H9 (cell line): ENCODE measurements around the gene INSIG1. TPM values are rescaled to one million over a fixed set of nuclear protein-coding genes. Genes with fewer than 3 reads are reported as not detected.

Experiments
- DNase-seq: peaks from one replicate; pipeline ENCODE4 v3.0.0-alpha.2; 2017
- H2AFZ ChIP-seq: one replicate; pipeline ENCODE4 v1.6.1; 2013; ENCODE audit warnings: mild to moderate bottlenecking, low read length, control low read depth, moderate library complexity
- H2AK5ac ChIP-seq: 2 replicates; pipeline ENCODE4 v1.6.1; 2013; ENCODE audit warnings: low read length, control low read depth, mixed read lengths; ENCODE audit not compliant: insufficient read length
- H2BK120ac ChIP-seq: one replicate; pipeline ENCODE4 v1.6.1; 2013; ENCODE audit warnings: low read depth, mild to moderate bottlenecking, low read length, control low read depth, inconsistent platforms; ENCODE audit not compliant: poor library complexity, severe bottlenecking
- H2BK12ac ChIP-seq: 2 replicates; pipeline ENCODE4 v1.6.1; 2013; ENCODE audit warnings: low read length, control low read depth, mixed read lengths, low read depth; ENCODE audit not compliant: insufficient read length
- H2BK15ac ChIP-seq: 2 replicates; pipeline ENCODE4 v1.6.1; 2013; ENCODE audit warnings: low read depth, low read length, control low read depth
- H2BK20ac ChIP-seq: one replicate; pipeline ENCODE4 v1.6.1; 2013; ENCODE audit warnings: low read depth, mild to moderate bottlenecking, low read length, control low read depth, inconsistent platforms; ENCODE audit not compliant: poor library complexity, severe bottlenecking
- H2BK5ac ChIP-seq: 2 replicates; pipeline ENCODE4 v1.6.1; 2013; ENCODE audit warnings: low read length, control low read depth, mixed read lengths; ENCODE audit not compliant: insufficient read length
- H3K14ac ChIP-seq: 2 replicates; pipeline ENCODE4 v1.6.1; 2013; ENCODE audit warnings: low read length, control low read depth; ENCODE audit not compliant: insufficient read depth
- H3K18ac ChIP-seq: 2 replicates; pipeline ENCODE4 v1.6.1; 2013; ENCODE audit warnings: low read depth, mild to moderate bottlenecking, mixed read lengths, low read length, control low read depth; ENCODE audit not compliant: insufficient read length
- H3K23ac ChIP-seq: 2 replicates; pipeline ENCODE4 v1.6.1; 2013; ENCODE audit warnings: low read length, control low read depth, mixed read lengths, low read depth; ENCODE audit not compliant: insufficient read length
- H3K23me2 ChIP-seq: 2 replicates; pipeline ENCODE4 v1.6.1; 2013; ENCODE audit warnings: low read depth, mild to moderate bottlenecking, mixed read lengths, low read length, control low read depth; ENCODE audit not compliant: insufficient read length, poor library complexity, severe bottlenecking
- H3K27ac ChIP-seq: 2 replicates; pipeline ENCODE4 v1.5.1; 2013; ENCODE audit warnings: low read length, control low read depth, mixed read lengths, low read depth; ENCODE audit not compliant: insufficient read length
- H3K27me3 ChIP-seq: 2 replicates; pipeline ENCODE4 v1.6.1; 2013; ENCODE audit warnings: low read length, control low read depth, inconsistent platforms; ENCODE audit not compliant: insufficient read depth
- H3K4ac ChIP-seq: 2 replicates; pipeline ENCODE4 v1.6.1; 2013; ENCODE audit warnings: low read depth, mild to moderate bottlenecking, control low read depth, inconsistent platforms, low read length, moderate library complexity
- H3K4me1 ChIP-seq: 2 replicates; pipeline ENCODE4 v1.6.1; 2013; ENCODE audit warnings: low read length, control low read depth, inconsistent platforms; ENCODE audit not compliant: insufficient read depth
- H3K4me2 ChIP-seq: 2 replicates; pipeline ENCODE4 v1.6.1; 2013; ENCODE audit warnings: low read length, control low read depth, mixed read lengths; ENCODE audit not compliant: insufficient read length, insufficient read depth
- H3K56ac ChIP-seq: 2 replicates; pipeline ENCODE4 v1.6.1; 2013; ENCODE audit warnings: low read depth, mild to moderate bottlenecking, mixed read lengths, low read length, control low read depth; ENCODE audit not compliant: insufficient read length
- H3K79me1 ChIP-seq: 2 replicates; pipeline ENCODE4 v1.6.1; 2013; ENCODE audit warnings: low read depth, mild to moderate bottlenecking, moderate library complexity, low read length, control low read depth, inconsistent platforms; ENCODE audit not compliant: insufficient read depth, poor library complexity, severe bottlenecking
- H3K79me2 ChIP-seq: 2 replicates; pipeline ENCODE4 v1.6.1; 2013; ENCODE audit warnings: low read length, control low read depth, inconsistent platforms; ENCODE audit not compliant: insufficient read depth
- H3K9ac ChIP-seq: 2 replicates; pipeline ENCODE4 v1.6.1; 2013; ENCODE audit warnings: low read length, control low read depth, mixed read lengths; ENCODE audit not compliant: insufficient read length; ENCODE audit errors: extremely low read depth
- H3K9me3 ChIP-seq: one replicate; pipeline ENCODE4 v1.6.1; 2013; ENCODE audit warnings: low read depth, low read length, inconsistent platforms; ENCODE audit not compliant: control insufficient read depth
- H3T11ph ChIP-seq: one replicate; pipeline ENCODE4 v1.6.1; 2013; ENCODE audit warnings: mild to moderate bottlenecking, low read length, control low read depth, inconsistent platforms
- H4K20me1 ChIP-seq: one replicate; pipeline ENCODE4 v1.6.1; 2013; ENCODE audit not compliant: control insufficient read depth, insufficient read length, insufficient read depth
- H4K5ac ChIP-seq: 2 replicates; pipeline ENCODE4 v1.6.1; 2013; ENCODE audit warnings: low read depth, mild to moderate bottlenecking, mixed read lengths, low read length, control low read depth; ENCODE audit not compliant: insufficient read length
- H4K8ac ChIP-seq: replicated peaks from 2 replicates; pipeline ENCODE4 v1.6.1; 2013; ENCODE audit warnings: low read length, control low read depth, mixed read lengths, low read depth; ENCODE audit not compliant: insufficient read length
- H4K91ac ChIP-seq: 2 replicates; pipeline ENCODE4 v1.6.1; 2013; ENCODE audit warnings: low read depth, mild to moderate bottlenecking, moderate library complexity, mixed read lengths, low read length, control low read depth; ENCODE audit not compliant: insufficient read length
- H3K27ac Mint-ChIP-seq, 3 experiments: 2 replicates in 2 of 3; 3 replicates in 1 of 3; pipeline ENCODE4 v1.8.0; 2020 to 2021; ENCODE audit warnings: mixed read lengths in 3 of 3, mild to moderate bottlenecking in 1 of 3, moderate library complexity in 1 of 3
- H3K27me3 Mint-ChIP-seq: 2 replicates; pipeline ENCODE4 v1.8.0; 2021; ENCODE audit warnings: low read depth, mild to moderate bottlenecking, moderate library complexity, mixed read lengths
- H3K36me3 Mint-ChIP-seq, 3 experiments: 2 replicates in 2 of 3; 3 replicates in 1 of 3; pipeline ENCODE4 v1.8.0; 2020 to 2021; ENCODE audit warnings: low read depth in 3 of 3, mixed read lengths in 3 of 3; ENCODE audit not compliant: insufficient read depth in 1 of 3
- H3K4me1 Mint-ChIP-seq, 2 experiments: 2 replicates each; pipeline ENCODE4 v1.8.0; 2020; ENCODE audit warnings: mixed read lengths in 2 of 2
- H3K4me3 Mint-ChIP-seq, 2 experiments: 2 replicates in 1 of 2; 3 replicates in 1 of 2; pipeline ENCODE4 v1.8.0; 2020 to 2021; ENCODE audit warnings: mild to moderate bottlenecking in 2 of 2, mixed read lengths in 2 of 2, moderate library complexity in 1 of 2
- H3K9me3 Mint-ChIP-seq, 2 experiments: 2 replicates in 1 of 2; 3 replicates in 1 of 2; pipeline ENCODE4 v1.8.0; 2020; ENCODE audit warnings: mild to moderate bottlenecking in 2 of 2, mixed read lengths in 2 of 2, moderate library complexity in 1 of 2
- CTCF ChIP-seq: fragments of 200-600 bp; sonication (generic); conservative IDR thresholded peaks from 3 replicates; pipeline ENCODE4 v1.8.0; 2021; ENCODE audit warnings: antibody characterized with exemption, mild to moderate bottlenecking
- WGBS: extraction: QIAGEN DNeasy Blood & Tissue Kit; methylation state at CpG from one replicate; pipeline ENCODE4 v1.1.7; 2013; ENCODE audit warnings: missing lambda C conversion rate, low lambda C conversion rate, mixed read lengths; ENCODE audit not compliant: insufficient read length; ENCODE audit errors: extremely low coverage; 5-methylcytosine and 5-hydroxymethylcytosine counted together
- total RNA-seq: library from RNA; stranded (reverse); gene quantifications from 2 replicates; pipeline ENCODE4 v1.2.1, GENCODE V29; 2021

The INSIG1 gene
- total RNA-seq, 1 experiment from 2014 or later: 23.3 TPM

GRCh38 chr7:155255071-155255470, 42.6 kb upstream of the INSIG1 start:
- H4K8ac ChIP-seq: no peak overlapping the region
- no peaks in the 10 kb centered on the region for H3K4me1 Mint-ChIP-seq
- no peak overlapping the region for H3K14ac ChIP-seq
- no peaks in the 10 kb centered on the region for H3K9me3 Mint-ChIP-seq
- H2BK15ac ChIP-seq: no peak overlapping the region
- no peak overlapping the region for H4K91ac ChIP-seq
- H3K27ac Mint-ChIP-seq: no peak overlapping the region
- H3K4me3 Mint-ChIP-seq: no peak overlapping the region
- H4K20me1 ChIP-seq: no peaks in the 10 kb centered on the region
- H4K5ac ChIP-seq: no peak overlapping the region
- no peak for TF ChIP-seq CTCF
- no peak overlapping the region for H2AFZ ChIP-seq
- no peak overlapping the region for H2BK20ac ChIP-seq
- no peak overlapping the region for H2BK5ac ChIP-seq
- DNase-seq: no peak
- no peak overlapping the region for H3K23ac ChIP-seq
- no peak overlapping the region for H2BK12ac ChIP-seq
- H3K79me1 ChIP-seq: no peaks in the 10 kb centered on the region
- H3K79me2 ChIP-seq: no peaks in the 10 kb centered on the region
- WGBS: no CpG with 5 or more reads among the region's 10 CpGs
- no peaks in the 10 kb centered on the region for H3K23me2 ChIP-seq
- H3K4me1 ChIP-seq: no peaks in the 10 kb centered on the region
- H3K56ac ChIP-seq: no peak overlapping the region
- no peak overlapping the region for H3K27ac ChIP-seq
- H3K4me2 ChIP-seq: no peak overlapping the region
- H2BK120ac ChIP-seq: no peak overlapping the region
- H3K18ac ChIP-seq: no peak overlapping the region
- peaks cover 11% of the 10 kb centered on the region for H3K27me3 Mint-ChIP-seq
- no peak overlapping the region for H2AK5ac ChIP-seq
- H3T11ph ChIP-seq: no peak overlapping the region
- H3K36me3 Mint-ChIP-seq: no peaks in the 10 kb centered on the region
- no peaks in the 10 kb centered on the region for H3K27me3 ChIP-seq
- no peak overlapping the region for H3K4ac ChIP-seq
- H3K9ac ChIP-seq: no peak overlapping the region
- no peaks in the 10 kb centered on the region for H3K9me3 ChIP-seq
